GM21423 (cell line): ENCODE results near the gene ZNF574.
A peak's percentile ranks its signal among the peaks of the same experiment; 100 is the strongest.

Experiments
- ATAC-seq: cut with Tn5 transposase; IDR thresholded peaks from one replicate; pipeline ENCODE4 v1.9.1; 2021; ENCODE audit warnings: mild to moderate bottlenecking, moderate library complexity; ENCODE audit not compliant: unreplicated experiment

ZNF574 gene

DNA sequence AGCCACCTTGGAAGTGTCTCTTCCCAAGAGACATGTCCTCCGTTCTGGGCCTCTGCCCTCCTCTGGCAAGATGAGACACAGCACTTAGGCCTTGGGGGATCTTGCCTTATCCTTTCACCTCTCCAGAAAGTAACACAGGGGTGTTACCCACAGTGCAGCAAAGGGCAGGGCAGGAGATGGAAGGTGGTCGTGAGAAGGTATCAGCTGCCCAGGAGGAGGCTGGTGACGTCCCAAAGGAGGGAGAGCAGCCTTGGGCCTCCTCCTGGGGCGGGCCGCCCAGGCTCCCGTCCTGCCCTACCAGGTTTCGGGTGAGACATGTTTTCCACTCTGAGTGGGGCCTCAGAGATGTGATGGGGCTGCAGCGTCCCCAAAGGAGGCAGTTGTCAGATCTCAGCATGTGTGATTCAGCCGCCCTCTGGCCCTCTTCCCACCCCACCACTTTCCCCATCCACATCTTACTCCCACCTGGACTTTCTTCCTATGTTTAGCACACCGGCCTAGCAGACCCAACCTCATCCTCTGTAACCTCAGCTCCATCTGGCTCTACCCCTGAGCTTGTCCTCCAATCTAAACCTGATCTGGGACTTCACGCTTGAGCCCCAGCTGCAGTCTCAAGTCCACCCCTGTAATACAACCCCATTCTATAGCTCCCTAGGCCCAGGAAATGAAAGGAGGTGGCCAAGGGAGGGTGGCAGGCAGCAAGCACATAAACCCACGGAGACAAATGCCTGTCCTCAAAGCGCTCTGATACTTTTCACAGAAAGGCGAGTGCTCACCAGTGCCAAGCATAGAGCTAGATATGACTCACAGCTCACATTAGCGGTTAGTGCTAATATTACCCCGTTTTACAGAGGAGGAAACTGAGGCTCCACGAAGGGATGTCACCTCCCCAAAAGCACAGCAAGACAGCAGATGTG, 47.0 kb downstream of the ZNF574 start:
- ATAC-seq = no peak

GRCh38 chr19:42123765-42124164, 47.8 kb downstream of the ZNF574 start:
- no peak for ATAC-seq

DNA sequence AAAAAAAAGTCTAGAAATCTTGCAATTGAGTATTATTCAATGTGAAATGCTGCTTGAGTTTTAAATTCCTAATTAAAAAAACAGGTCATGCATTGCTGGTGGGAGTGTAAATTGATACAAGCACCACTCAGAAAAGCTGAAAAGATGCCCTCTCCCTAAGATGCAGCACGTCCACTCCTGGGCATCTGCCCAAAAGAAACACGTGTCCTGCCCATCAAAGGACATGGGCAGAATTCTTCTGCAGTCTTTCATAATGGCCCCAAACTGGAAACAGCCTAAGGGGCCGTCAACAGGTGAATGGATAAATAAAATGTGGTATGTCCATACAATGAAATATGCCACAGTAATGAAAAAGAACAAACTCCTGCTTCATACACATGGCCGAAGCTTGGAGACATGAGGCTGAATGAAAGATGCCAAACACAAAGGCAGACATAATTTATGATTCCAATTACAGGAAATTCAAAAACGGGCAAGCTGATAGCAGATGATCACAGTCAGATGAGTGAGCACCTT, 48.5 kb downstream of the ZNF574 start:
- ATAC-seq = no peak

DNA sequence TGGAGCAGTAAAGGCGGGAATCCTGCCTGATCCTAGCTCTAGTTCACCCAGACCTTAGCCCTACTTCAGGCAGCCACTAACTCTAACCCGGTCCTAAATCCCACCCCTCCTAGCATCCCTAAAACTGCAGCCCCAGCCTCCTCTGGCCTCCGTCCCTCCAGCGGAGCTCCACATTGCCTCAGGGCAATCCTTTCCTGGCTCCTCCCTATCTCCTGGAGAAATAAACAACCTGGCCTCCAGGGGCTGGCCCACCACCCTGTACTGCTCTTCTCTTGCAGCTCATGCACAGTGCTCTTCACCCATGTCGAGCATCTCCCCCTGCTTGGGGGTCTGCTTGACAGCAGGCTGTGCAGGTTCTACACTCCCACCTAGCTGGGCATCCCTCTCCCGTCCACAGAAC, 49.6 kb downstream of the ZNF574 start:
- no peak for ATAC-seq

- ATAC-seq = no peak
These were observed 50.6 kb downstream of the ZNF574 start for GRCh38 chr19:42126574-42126973.

GRCh38 chr19:42129399-42130253, 53.7 kb downstream of the ZNF574 start:
- ATAC-seq = peak; percentile 48

DNA sequence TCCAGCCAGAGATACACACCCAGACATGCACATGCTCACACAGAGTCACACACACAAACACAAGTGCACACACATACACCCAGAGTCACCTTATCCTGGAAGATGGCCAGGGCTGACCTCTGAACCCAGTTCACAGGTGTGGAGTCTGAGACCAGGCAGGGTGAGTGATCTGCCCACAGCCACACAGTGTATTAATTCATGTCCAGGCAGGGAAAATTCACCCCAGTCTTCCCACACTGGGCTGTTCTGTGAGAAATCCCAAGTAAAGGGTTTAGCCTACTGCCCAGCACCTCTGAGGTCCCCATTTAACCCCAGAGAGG, 54.2 kb downstream of the ZNF574 start:
- no peak for ATAC-seq
